ENCODE data around the gene DCAF15.

GRCh38 chr19:13981467-13981866 lies 29.2 kb downstream of the DCAF15 start:
- TF ChIP-seq, protein P1, sequence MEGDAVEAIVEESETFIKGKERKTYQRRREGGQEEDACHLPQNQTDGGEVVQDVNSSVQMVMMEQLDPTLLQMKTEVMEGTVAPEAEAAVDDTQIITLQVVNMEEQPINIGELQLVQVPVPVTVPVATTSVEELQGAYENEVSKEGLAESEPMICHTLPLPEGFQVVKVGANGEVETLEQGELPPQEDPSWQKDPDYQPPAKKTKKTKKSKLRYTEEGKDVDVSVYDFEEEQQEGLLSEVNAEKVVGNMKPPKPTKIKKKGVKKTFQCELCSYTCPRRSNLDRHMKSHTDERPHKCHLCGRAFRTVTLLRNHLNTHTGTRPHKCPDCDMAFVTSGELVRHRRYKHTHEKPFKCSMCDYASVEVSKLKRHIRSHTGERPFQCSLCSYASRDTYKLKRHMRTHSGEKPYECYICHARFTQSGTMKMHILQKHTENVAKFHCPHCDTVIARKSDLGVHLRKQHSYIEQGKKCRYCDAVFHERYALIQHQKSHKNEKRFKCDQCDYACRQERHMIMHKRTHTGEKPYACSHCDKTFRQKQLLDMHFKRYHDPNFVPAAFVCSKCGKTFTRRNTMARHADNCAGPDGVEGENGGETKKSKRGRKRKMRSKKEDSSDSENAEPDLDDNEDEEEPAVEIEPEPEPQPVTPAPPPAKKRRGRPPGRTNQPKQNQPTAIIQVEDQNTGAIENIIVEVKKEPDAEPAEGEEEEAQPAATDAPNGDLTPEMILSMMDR (IDR thresholded peaks at IDR 0.05), result no peak
- TF ChIP-seq POLR2A (IDR thresholded peaks at IDR 0.05), result no peak

Data from body of pancreas (tissue), 4 donors.